ENCODE data around the gene SLC38A7.
A peak's percentile ranks its signal among the peaks of the same experiment; 100 is the strongest.
"Not testable (repeated sequence)": the region's sequence is repeated elsewhere in the genome, so short reads cannot be mapped to it uniquely, and the experiment has no call there.

Gene SLC38A7

DNA sequence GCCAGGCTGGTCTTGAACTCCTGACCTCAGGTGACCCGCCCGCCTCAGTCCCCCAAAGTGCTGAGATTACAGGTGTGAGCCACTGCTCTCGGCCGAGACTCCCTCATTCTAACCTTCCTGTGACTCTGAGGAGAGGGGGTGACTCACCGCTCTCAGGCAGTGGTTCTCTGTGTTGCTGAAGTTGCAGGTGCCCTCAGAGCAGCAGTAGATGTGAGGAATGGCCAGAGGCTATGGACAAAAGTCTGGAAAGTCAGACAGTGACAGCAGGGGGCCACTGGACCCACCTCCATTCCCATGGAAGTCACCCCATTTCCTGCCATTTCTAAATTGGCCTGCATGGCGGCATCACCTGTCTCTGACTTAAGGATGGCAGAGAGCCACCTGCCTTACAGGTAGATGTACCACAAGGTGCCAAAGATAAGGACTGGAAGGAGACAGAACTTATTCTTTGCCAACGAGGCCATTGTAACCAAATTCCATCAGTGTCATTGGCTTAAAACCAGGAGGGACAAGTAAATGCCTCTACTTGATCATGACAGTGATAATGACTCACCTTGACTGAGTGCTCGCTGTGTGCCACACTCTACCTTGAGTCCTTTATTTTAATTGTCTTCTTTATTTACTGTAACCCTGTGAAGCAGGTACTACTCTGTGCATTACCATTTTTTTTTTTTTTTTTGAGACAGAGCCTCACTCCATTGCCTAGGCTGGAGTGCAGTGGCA lies 39.6 kb downstream of the SLC38A7 start:
- no peak overlapping the region for H3K4me3 ChIP-seq (ENCODE audit: low read depth in 1 of 2, low read length in 2 of 2)
- no peaks in the 10 kb centered on the region for H3K4me1 ChIP-seq (ENCODE audit: insufficient read depth, low read length)
- H3K9me3 ChIP-seq (ENCODE audit: low read length), result no peaks in the 10 kb centered on the region
- H3K36me3 ChIP-seq (ENCODE audit: insufficient read depth, low read length), result no peaks in the 10 kb centered on the region
- H3K9ac ChIP-seq (ENCODE audit: low read length), result no peak overlapping the region
- H3K27me3 ChIP-seq (ENCODE audit: control insufficient read depth in 1 of 2, insufficient read depth in 2 of 2, low read length in 2 of 2), result no peaks in the 10 kb centered on the region
- H3K27ac ChIP-seq (ENCODE audit: low read depth, low read length), result no peak overlapping the region

DNA sequence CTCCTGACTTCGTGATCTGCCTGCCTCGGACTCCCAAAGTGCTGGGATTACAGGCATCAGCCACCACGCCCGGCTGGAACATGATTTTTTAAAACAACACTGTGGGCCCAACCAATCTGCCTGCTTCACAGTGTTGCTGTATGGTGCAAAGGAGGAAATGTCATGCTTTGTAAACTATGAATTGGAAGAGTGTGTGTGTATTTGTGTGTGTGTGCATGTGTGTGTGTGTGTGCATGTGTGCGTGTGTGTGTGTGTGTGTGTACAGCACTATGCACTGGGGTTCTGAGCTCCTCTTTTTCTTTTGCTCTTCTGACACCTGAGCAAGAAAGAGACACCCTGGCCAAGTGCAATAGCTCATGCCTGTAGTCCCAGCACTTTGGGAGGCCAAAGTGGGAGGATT lies 40.5 kb downstream of the SLC38A7 start:
- Histone ChIP-seq H3K27me3 (ENCODE audit: control insufficient read depth in 1 of 2, insufficient read depth in 2 of 2, low read length in 2 of 2) (no peaks in the 10 kb centered on the region), H3K9ac (ENCODE audit: low read length) (no peak overlapping the region), H3K4me1 (ENCODE audit: insufficient read depth, low read length) (no peaks in the 10 kb centered on the region), H3K36me3 (ENCODE audit: insufficient read depth, low read length) (no peaks in the 10 kb centered on the region), H3K9me3 (ENCODE audit: low read length) (no peaks in the 10 kb centered on the region), H3K27ac (ENCODE audit: low read depth, low read length) (no peak overlapping the region), H3K4me3 (ENCODE audit: low read depth in 1 of 2, low read length in 2 of 2) (no peak overlapping the region)

DNA sequence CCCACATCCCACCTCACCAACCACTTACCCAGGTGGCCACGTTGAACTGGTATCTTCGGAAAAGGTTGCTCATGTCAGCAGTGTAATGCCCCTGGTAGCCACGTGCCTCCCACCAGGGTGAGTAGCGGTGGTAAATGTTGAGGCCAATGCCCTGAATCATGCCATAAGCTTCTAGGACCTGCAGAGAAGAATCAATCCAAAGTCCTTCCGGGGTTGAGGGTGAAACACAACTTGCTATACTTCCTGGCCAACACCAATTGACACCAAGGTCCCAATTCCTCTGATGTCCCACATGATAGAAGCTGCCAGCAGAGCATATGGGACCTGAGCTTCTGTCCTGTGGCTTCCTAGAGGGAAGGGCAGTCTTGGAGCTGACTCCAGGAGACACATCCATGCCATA lies 43.6 kb downstream of the SLC38A7 start:
- Histone ChIP-seq H3K27ac (ENCODE audit: low read depth, low read length) (no peak overlapping the region), H3K9ac (ENCODE audit: low read length) (no peak overlapping the region), H3K27me3 (ENCODE audit: control insufficient read depth in 1 of 2, insufficient read depth in 2 of 2, low read length in 2 of 2) (no peaks in the 10 kb centered on the region), H3K4me1 (ENCODE audit: insufficient read depth, low read length) (no peaks in the 10 kb centered on the region), H3K4me3 (ENCODE audit: low read depth in 1 of 2, low read length in 2 of 2) (no peak overlapping the region), H3K9me3 (ENCODE audit: low read length) (no peaks in the 10 kb centered on the region), H3K36me3 (ENCODE audit: insufficient read depth, low read length) (no peaks in the 10 kb centered on the region)

DNA sequence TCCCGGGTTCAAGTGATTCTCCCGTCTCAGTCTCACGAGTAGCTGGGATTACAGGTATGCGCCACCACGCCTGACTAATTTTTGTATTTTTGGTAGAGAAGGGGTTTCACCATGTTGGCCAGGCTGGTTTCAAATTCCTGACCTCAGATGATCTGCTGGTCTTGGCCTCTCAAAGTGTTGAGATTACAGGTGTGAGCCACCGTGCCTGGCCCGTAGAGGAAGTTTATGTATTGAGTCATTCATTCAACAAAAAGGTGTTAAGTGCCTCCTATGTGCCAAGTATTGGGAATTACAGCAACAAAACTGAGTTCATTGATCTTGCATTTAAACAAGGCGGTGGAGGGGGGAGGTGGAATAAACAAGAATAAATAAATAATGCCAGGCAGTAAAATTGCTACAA lies 44.7 kb downstream of the SLC38A7 start:
- H3K27me3 ChIP-seq (ENCODE audit: control insufficient read depth in 1 of 2, insufficient read depth in 2 of 2, low read length in 2 of 2), result no peaks in the 10 kb centered on the region
- H3K4me3 ChIP-seq (ENCODE audit: low read depth in 1 of 2, low read length in 2 of 2), result no peak overlapping the region
- no peaks in the 10 kb centered on the region for H3K36me3 ChIP-seq (ENCODE audit: insufficient read depth, low read length)
- H3K27ac ChIP-seq (ENCODE audit: low read depth, low read length), result no peak overlapping the region
- H3K4me1 ChIP-seq (ENCODE audit: insufficient read depth, low read length), result no peaks in the 10 kb centered on the region
- H3K9ac ChIP-seq (ENCODE audit: low read length), result no peak overlapping the region
- no peaks in the 10 kb centered on the region for H3K9me3 ChIP-seq (ENCODE audit: low read length)

DNA sequence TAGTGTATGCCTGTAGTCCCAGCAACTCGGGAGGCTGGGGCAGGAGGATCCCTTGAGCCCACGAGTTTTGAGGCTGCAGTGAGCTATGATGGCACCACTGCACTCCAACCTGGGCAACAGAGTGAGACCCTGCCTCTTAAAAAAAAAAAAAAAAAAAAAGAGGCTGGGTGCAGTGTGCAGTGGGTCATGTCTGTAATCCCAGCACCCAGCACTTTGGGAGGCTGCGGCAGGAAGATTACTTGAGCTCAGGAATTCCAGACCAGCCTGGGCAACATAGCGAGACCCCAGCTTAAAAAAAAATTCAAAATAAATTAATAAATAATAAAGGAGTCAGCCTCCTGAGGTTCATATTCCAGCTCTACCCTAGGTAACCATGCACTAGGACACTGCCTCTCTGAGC lies 45.3 kb downstream of the SLC38A7 start:
- H3K9ac ChIP-seq (ENCODE audit: low read length), result no peak overlapping the region
- H3K9me3 ChIP-seq (ENCODE audit: low read length), result no peaks in the 10 kb centered on the region
- no peak overlapping the region for H3K4me3 ChIP-seq (ENCODE audit: low read depth in 1 of 2, low read length in 2 of 2)
- no peaks in the 10 kb centered on the region for H3K4me1 ChIP-seq (ENCODE audit: insufficient read depth, low read length)
- H3K27me3 ChIP-seq (ENCODE audit: control insufficient read depth in 1 of 2, insufficient read depth in 2 of 2, low read length in 2 of 2), result no peaks in the 10 kb centered on the region
- H3K27ac ChIP-seq (ENCODE audit: low read depth, low read length), result no peak overlapping the region
- no peaks in the 10 kb centered on the region for H3K36me3 ChIP-seq (ENCODE audit: insufficient read depth, low read length)

DNA sequence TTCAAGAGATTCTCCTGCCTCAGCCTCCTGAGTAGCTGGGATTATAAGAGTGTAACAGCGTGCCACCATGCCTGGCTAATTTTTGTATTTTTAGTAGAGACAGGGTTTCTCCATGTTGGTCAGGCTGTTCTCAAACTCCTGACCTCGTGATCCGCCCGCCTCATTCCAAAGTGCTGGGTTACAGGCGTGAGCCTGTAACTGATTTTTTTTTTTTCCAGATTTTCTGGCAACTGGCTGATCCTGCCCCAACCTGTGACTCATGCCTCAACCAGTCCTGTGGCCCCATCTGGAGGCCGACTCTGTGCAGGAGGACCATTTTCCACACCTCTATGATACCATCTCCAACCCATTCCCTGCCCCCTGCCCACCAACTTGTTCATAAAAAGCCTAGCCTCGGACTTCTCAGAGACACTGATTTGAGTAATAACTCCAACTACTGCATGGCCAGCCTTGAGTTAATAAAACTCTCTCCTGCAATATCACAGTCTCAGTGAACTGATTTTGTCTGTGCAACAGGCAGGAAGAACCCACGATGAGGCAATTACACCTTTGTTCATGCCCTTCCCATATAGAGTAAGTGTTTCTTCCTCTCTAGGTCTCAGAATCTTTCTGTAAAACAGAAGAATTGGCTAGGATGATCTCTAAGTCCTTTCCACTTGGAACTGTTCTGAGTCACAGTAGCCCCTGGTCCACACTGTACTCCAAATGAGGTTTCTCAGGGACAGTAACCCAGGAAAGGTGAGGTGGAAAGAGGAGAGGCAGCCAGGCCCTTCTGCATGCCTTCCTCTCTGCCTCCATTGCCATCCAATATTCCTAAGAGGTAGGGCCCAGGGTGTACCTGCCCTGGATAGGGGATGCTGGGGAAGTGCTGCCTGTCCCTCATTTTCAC lies 46.2 kb downstream of the SLC38A7 start:
- Histone ChIP-seq H3K4me1 (ENCODE audit: insufficient read depth, low read length) (no peaks in the 10 kb centered on the region), H3K9ac (ENCODE audit: low read length) (no peak overlapping the region), H3K4me3 (ENCODE audit: low read depth in 1 of 2, low read length in 2 of 2) (no peak overlapping the region), H3K9me3 (ENCODE audit: low read length) (no peaks in the 10 kb centered on the region), H3K36me3 (ENCODE audit: insufficient read depth, low read length) (no peaks in the 10 kb centered on the region), H3K27me3 (ENCODE audit: control insufficient read depth in 1 of 2, insufficient read depth in 2 of 2, low read length in 2 of 2) (no peaks in the 10 kb centered on the region), H3K27ac (ENCODE audit: low read depth, low read length) (no peak overlapping the region)

DNA sequence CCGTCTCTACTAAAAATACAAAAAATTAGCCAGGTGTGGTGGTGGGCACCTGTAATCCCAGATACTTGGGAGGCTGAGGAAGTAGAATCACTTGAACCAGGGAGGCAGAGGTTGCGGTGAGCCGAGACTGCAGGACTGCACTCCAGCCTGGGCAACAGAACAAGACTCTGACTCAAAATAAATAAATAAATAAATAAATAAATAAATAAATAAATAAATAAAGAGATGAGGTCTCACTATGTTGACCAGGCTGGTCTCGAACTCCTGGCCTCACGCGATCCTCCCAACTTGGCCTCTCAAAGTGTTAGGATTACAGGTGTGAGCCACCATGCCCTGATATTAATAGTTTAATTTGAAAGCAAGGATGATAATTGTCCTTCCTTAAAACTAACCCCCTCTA lies 47.5 kb downstream of the SLC38A7 start:
- H3K27me3 ChIP-seq (ENCODE audit: control insufficient read depth in 1 of 2, insufficient read depth in 2 of 2, low read length in 2 of 2); H3K4me3 ChIP-seq (ENCODE audit: low read depth in 1 of 2, low read length in 2 of 2); H3K9me3 ChIP-seq (ENCODE audit: low read length); H3K9ac ChIP-seq (ENCODE audit: low read length); H3K27ac ChIP-seq (ENCODE audit: low read depth, low read length); H3K4me1 ChIP-seq (ENCODE audit: insufficient read depth, low read length); H3K36me3 ChIP-seq (ENCODE audit: insufficient read depth, low read length): not testable (repeated sequence)

DNA sequence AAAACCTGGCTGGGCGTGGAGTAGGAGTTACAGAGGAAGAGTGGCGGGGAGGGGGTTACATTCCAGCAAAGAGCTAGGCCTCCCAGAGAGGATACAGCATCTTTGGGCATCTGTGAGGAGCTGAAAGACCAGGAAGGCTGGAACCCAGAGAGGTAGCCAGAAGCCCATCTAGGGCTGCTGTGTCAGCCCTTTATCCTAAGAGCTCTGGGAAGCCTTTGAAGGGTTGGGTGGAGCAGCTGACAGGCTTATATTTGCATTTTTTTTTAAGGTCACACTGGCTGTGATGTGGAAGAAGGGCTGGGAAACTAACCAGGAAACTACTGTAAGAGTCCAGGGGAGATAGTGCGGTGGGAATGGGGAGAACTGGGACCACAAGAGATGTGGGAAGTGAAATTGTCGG lies 48.1 kb downstream of the SLC38A7 start:
- no peaks in the 10 kb centered on the region for H3K27me3 ChIP-seq (ENCODE audit: control insufficient read depth in 1 of 2, insufficient read depth in 2 of 2, low read length in 2 of 2)
- H3K4me1 ChIP-seq (ENCODE audit: insufficient read depth, low read length), result no peaks in the 10 kb centered on the region
- H3K9ac ChIP-seq (ENCODE audit: low read length), result no peak overlapping the region
- no peak overlapping the region for H3K27ac ChIP-seq (ENCODE audit: low read depth, low read length)
- H3K36me3 ChIP-seq (ENCODE audit: insufficient read depth, low read length), result no peaks in the 10 kb centered on the region
- no peaks in the 10 kb centered on the region for H3K9me3 ChIP-seq (ENCODE audit: low read length)
- no peak overlapping the region for H3K4me3 ChIP-seq (ENCODE audit: low read depth in 1 of 2, low read length in 2 of 2)

DNA sequence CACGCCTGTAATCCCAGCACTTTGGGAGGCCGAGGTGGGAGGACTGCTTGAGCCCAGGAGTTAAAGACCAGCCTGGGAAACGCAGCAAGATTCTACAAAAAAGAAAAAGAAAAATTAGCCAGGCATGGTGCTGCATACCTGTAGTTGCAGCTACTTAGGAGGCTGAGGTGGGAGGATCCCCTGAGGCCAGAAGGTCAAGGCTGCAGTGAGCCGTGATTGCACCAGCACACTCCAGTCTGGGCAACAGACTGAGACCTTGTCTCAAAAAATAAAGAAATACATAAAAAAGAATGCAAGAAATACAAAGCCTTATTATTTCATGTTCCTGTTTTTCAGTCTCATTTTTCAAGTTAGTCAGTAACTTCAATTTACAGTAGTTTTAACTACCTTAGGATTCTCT lies 49.1 kb downstream of the SLC38A7 start:
- Histone ChIP-seq H3K27me3 (ENCODE audit: control insufficient read depth in 1 of 2, insufficient read depth in 2 of 2, low read length in 2 of 2) (no peaks in the 10 kb centered on the region), H3K9me3 (ENCODE audit: low read length) (no peaks in the 10 kb centered on the region), H3K36me3 (ENCODE audit: insufficient read depth, low read length) (no peaks in the 10 kb centered on the region), H3K9ac (ENCODE audit: low read length) (no peak overlapping the region), H3K27ac (ENCODE audit: low read depth, low read length) (no peak overlapping the region), H3K4me1 (ENCODE audit: insufficient read depth, low read length) (no peaks in the 10 kb centered on the region), H3K4me3 (ENCODE audit: low read depth in 1 of 2, low read length in 2 of 2) (no peak overlapping the region)

DNA sequence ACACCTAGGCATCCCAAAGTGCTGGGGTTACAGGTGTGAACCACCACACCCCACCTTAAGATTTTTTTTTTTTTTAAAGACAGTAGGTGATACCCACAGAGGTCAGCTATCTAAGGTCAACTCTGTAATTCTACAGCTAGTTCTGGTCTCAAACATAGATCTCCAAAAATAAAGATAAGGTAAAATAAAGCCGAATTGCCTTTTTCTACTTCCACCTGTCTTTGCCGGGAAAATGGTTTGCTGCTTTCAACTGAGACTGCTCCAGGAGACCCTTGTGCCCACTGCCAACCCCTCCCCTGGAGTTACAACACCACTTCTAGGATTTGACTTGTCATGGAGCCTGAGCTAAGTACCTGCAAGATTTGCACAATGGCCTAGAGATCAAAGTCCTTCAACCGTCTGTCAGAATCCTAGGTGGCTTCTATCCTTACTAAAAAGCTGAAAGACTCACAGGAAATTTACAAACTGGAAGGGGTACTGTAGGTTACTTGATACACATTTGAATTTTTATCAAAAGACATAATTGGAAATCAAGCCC lies 50.2 kb downstream of the SLC38A7 start:
- Histone ChIP-seq H3K4me3 (ENCODE audit: low read depth in 1 of 2, low read length in 2 of 2) (no peak overlapping the region), H3K9ac (ENCODE audit: low read length) (no peak overlapping the region), H3K36me3 (ENCODE audit: insufficient read depth, low read length) (no peaks in the 10 kb centered on the region), H3K27me3 (ENCODE audit: control insufficient read depth in 1 of 2, insufficient read depth in 2 of 2, low read length in 2 of 2) (no peaks in the 10 kb centered on the region), H3K9me3 (ENCODE audit: low read length) (no peaks in the 10 kb centered on the region), H3K4me1 (ENCODE audit: insufficient read depth, low read length) (no peaks in the 10 kb centered on the region), H3K27ac (ENCODE audit: low read depth, low read length) (no peak overlapping the region)

DNA sequence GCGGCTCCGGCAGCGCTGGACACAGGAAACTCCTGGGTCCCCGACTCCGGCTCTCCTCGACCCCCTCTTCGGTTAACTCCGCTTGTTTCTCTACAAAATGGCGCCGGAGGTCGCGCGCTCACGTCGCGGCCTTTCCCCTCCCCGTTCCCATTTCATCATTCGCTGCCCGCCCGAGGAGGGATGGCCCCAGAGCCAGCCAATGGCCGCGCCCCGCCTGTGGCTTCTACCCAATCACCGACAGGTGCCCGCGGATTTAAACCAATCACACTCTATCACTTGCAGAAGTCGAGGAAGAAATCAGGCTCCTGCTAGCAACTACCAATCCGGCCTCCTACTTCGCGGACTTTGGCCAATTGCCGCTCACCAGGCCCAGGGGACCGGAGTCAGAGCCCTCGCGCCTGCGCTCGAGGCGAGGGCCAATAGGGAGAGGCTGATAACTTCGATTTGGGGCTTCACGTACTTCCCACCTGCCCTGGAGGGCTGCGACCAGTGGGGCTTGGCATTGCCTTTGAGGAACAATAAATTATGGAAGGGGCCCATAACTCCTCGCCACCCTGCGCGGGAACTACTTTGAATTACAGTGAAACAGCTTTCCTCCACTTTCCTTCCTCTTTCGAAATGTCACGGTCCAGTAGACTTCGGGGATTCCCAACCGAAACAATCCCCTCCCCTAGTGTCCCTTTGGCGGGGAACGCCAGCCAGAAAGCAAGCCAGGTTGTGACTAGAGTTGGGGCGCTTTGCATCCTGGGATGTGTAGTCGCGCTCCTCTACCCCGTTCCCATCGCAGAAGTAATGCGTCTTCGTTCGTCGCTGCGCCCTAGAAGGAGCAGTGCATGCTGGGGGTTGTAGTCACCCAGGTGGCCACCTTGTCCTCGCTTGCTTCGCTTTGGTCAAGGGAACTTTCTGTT lies 54.6 kb downstream of the SLC38A7 start, which contains the start of gene CNOT1:
Gene CNOT1 (minus strand): TSS at position 94 of the 908 bp plus-strand sequence. CDS start 30,489 bp downstream, outside the sequence.
- Histone ChIP-seq H3K4me1 (ENCODE audit: insufficient read depth, low read length) (peaks cover 17% of the 10 kb centered on the region), H3K27me3 (ENCODE audit: control insufficient read depth in 1 of 2, insufficient read depth in 2 of 2, low read length in 2 of 2) (no peaks in the 10 kb centered on the region), H3K9ac (ENCODE audit: low read length) (peak within 1 kb of the TSS; percentile 99), H3K9me3 (ENCODE audit: low read length) (no peaks in the 10 kb centered on the region), H3K4me3 (ENCODE audit: low read depth in 1 of 2, low read length in 2 of 2) (peak within 1 kb of the TSS; percentile 79 to 98), H3K36me3 (ENCODE audit: insufficient read depth, low read length) (no peaks in the 10 kb centered on the region), H3K27ac (ENCODE audit: low read depth, low read length) (peak within 1 kb of the TSS; percentile 97)

Data from muscle layer of colon (tissue), 2 donors.